Inflammatory macrophage (primary cell): ENCODE results near the gene UCK2.
A peak's percentile ranks its signal among the peaks of the same experiment; 100 is the strongest.

ENCODE experiments used
- DNase-seq, 2 donors: peaks; one replicate each; pipeline ENCODE4 v3.0.0-alpha.2; 2020 to 2022

UCK2 gene

DNA sequence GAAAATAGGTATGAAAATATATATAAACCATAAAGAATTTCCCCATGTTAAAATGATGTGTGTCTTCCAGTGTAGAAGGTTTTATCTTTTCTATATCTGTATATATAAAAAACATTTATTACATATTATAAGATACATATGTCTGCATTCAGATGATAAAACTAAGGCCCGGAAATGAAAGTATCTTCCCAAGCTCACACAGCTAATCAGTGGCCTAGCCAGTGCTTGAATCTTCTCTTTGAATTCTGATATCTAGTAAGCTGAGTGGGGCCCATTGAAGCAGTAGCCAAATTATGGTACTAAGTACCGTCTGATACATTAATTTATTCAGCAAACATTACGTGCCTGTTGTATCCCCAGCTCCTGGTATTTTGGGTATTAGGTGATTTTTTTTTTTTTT, 28.6 kb downstream of the UCK2 start:
- DNase-seq: no peak

DNA sequence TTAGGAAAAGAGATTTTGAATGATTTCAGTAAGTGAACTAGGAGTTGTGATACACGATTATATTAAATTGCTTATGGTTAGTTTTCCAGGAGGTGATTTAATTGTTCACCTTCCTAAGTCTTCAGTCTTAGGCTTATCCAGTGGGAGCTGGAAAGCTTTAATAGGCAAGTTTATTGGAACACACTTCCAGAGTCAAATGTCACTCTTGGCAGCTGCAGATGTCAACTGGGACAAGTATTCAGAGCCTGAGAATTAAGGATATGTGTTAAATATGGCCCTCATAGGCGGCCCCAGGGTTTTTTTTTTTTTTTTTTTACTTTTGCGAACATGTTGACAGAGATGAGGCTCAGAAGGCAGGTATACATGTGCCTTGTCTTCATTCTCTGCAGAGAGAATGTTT, 29.2 kb downstream of the UCK2 start:
- DNase-seq: no peak

DNA sequence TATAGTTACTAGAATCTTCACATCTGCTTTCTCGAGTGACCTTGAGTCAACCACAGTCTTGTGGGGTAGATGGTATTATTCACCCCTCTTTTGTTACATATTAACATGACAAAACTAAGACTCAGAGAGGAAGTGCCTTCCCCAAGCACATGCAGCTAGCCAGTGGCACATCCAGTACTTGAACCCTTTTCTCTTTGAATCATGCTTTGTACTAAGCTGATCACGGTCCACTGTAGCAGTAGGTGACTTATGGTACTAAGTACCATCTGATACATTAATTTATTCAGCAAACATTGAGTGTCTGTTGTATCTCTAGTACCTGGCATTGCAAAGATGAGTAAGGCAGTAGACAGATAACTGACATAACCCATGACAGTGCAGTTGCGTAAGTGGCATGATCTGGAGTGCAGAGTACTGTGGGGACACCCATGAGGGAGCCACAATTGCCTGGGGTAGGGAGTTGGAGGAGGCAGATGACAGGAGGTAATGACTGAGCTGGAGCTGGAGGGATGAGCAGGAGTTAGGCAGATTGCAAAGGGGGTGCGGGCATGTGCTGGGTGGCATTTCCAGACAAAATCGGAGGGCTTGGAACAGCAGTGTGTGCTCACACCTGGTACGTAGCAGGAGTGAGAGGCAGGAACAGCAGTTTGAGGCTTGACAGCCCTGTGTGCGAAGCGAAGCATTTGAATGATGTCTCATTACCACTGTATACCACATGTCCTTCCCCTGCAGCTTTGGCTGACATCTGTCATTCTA, 29.8 kb downstream of the UCK2 start:
- DNase-seq: peak; percentile 80

DNA sequence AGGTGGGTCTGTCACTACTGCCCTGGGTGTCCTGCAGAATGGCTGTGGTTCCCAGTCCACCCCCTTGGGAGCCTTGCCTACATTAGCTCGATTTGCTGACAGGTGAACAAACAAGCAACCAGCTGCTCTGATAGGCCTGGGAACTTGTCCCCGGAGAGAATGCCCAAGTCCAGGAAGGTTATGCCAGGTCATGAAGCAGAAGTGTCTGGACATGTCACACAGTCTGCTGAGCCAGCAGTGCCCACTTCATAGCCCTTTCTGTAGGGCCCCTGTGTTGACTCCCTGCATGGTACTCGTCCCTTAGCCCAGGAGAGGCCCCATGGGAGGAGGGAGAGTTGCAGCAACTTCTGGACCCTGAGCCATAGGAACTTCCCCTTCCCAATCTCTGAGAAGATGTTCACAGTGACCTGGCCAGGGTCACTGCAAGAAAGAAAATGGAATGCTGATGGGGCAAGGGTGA, 31.0 kb downstream of the UCK2 start:
- DNase-seq: peak in 1 of 2 donors; percentile 25

DNA sequence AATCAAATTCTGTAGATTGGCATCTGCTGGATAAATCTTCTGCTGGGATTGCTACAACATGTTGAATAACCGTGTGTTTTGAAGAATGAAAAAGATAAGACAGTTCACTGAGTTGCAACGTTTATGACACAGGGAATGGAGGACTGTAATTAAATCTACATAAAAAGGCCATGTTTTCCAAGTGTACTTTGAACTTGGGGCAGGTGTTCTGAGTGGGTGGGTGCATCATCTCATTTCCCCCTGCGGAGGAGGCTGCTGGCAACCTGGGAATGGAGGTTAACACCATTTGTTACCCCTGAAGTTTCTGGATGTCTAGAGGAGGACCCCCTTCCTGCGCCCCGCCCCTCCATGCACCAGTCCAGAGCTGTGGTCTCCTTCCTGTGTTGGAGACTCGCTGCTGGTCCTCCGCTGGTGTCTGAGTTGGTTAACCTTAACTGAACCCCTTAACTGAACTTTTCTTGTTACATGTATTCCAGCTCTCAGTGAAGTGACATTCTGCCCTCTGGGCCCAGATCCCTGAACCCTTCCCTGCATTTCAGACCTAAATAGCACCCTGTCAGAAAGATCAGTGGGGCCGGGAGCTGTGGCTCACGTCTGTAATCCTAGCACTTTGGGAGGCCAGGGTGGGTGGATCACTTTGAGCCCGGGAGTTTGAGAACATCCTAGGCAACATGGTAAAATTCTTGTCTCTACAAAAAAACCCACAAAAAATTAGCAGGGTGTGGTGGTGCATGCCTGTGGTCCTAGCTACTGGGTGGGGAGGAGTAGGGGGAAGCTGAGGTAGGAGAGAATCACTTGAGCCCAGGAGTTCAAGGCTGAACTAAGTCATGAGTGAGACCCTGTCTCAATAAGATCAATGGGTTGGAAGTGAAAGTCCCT, 31.8 kb downstream of the UCK2 start:
- DNase-seq: no peak

DNA sequence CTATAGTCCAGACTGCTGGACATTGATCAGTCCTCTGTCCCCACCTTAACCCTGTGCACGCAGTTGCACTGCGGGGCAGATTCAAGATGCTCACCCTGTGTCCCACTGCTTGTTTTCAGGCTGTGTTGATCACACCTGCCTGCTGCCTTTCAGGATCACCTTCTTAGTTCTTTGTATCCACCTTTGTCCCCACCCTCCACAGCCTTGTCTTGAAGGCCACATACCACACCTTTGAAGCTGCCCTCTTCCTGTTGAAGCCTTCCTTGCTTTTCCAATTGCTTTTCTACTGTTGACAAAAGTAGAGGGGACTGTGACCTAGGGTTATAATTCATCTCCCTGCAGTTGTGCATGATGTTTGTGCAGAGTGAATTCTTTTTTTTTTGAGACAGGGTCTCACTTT, 32.7 kb downstream of the UCK2 start:
- DNase-seq: no peak

DNA sequence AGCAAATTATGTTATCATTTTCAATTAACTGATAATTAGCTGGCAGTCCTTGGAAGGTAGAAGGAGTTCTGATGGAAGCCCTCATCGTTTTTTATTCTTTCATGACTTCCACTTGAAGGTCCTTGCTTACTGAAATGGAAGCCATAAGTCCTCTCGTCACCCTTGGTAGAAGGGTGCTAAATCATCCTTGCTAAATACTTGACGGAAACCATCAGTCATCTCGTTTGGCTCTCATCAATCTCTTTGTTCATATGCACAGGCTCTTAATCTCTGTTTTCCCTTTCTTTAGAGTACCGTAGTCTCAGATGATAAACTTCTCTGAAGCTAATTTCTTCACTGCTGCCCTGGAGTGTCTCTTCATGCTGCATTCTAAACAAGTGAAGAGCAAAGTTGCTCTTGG, 34.5 kb downstream of the UCK2 start:
- no peak for DNase-seq

DNA sequence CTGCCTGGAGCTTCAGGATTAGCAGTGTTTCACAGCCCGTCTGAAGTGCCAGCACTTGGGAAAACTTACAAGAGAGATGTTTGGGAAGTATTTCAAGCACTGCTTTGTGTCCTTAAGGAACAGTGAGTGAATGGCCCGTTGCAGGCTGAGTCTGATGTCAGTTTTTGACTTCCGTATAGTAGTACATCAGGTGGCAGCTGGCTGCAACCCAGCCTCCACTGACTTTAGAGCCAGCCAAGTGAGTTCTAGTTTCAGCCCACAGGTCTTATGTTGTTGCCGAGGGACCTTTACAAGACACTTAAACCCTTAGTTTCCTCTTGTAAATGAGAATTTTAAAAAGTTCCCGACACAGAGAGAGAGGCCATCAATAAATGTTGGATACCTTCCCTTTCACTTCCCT, 35.0 kb downstream of the UCK2 start:
- peak; percentile 39 to 74 for DNase-seq

- DNase-seq: no peak
Observed at GRCh38 chr1:165863346-165863745, 35.9 kb downstream of the UCK2 start.

GRCh38 chr1:165865633-165866340, 38.4 kb downstream of the UCK2 start:
- no peak for DNase-seq

- DNase-seq: no peak
Observed at GRCh38 chr1:165869343-165869742, 41.9 kb downstream of the UCK2 start.

DNA sequence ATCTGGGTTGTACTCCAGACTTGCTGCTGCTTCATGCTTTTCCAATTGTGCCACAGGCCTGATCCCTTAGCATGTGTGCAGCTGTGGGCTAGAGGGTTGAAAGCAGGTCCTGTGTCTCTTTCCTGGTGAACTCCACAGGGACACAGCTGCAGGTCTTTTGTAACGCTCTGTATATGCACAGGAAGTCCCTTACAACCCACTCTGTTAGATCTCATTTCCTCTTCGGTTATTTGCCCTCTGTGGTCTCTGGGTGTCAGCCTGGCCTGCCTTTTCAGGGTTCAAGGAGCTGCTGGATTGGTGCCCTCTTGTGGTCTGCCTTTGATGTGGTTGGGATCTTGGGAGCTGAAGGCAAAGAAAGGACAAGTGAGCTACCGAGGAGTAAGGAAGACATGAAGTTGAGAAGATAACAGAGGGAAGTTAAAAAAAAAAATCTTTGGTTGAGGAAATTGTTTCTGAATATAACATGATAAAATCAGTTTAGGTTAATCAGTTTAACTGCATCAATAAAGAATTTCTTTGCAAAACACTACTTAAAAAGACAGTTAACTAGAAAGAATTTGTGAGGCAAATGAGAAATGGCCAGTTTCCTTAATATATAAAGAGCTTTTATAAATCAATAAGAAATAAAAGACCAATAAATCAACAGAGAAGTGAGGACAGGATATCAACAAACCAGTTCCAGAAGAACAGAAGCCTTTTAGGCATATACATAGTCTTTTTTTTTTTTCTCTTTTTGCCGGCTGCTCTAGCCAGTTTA, 44.1 kb downstream of the UCK2 start:
- peak; percentile 92 to 94 for DNase-seq

DNA sequence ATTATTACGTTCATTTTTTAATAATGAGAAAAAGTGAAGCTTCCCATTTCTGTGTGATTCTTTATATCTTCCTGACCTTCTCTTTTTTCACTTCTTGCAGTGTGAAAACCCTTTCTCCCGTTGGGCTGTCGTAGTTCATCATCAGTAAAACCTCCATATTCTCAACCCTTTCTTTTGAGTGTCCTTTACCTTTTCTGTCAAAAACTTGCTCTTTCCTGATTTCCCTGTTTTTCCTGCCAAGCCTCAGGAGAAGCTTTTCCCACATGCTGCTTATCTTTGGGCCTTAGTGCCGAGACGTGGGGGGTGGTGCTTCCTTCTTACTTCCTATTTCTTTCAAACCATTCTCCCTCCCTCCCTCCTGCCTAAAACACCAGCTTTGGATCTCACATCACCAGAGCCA, 46.1 kb downstream of the UCK2 start:
- DNase-seq: no peak

DNA sequence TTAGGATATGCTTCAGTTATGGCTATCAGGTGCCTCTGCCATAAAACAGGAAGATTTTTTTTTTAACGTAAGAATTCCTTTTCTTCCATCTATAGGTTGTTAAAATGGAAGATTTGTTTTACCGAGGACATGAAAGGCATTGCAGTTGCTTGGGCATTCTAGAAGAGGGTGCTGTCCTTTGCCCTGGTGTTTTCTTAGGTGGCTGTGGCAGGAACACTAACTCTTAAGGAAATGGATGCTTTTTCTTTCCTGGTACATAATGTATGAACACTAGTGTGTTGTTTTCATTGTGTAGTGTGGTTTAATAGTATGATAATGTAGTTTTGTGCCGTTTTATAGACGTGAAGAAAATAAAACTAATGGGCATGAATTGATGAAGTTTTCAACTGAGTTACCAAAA, 47.2 kb downstream of the UCK2 start:
- no peak for DNase-seq

- DNase-seq: no peak
Observed at GRCh38 chr1:165875171-165875570, 47.8 kb downstream of the UCK2 start.

DNA sequence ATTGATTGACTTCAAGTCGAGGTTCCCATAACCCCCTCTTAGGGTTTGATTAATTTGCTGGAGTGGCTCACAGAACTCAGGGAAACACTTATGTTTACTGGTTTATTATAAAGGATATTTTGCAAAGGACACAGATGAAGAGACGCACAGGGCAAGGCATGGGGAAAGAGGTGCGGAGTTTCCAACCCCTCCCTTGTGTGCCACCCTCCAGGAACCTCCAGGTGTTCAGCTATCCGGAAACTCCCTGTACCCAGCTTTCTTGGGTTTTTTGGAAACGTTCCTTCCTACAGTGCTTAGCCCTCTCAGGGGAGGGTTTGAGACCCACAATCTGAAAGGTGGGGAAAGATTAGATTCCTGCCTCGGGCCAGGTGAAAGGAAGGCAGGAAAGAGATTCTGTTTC, 48.2 kb downstream of the UCK2 start:
- DNase-seq: no peak

DNA sequence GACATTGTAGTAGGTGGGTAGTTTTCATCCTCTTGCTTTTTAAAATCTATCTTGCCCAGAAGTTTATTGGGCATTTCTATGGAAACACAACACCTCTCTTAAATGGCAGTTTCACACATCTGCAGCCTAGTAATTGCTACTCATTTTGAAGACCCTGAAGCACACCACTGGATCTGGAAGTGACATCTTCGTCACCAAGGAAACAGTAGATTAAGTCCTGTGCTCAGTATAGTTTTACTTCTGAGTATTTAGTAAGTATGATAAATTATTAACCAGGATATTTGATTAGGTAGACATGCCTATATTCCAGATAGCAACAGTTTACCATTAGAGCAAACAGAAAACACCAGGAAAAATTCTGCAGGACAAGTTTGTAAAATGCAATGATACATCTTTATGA, 48.7 kb downstream of the UCK2 start:
- DNase-seq: no peak

DNA sequence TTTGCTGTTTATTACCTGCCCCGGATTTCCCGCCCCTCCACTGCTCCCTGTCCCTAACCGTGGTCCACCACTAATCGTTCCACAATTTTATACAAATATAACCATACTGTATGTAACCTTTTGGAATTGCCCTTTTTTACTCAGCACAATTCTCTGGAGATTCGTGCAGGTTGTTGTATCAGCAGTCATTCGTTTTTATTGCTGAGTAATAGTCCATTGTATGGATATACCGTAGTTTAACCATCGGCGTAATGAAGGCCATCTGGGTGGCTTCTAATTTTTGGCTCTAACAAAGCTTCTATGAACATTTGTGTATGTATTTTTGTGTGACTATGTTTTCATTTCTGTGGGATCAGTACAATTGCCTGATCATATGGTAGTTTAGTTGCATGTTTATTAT, 50.0 kb downstream of the UCK2 start:
- DNase-seq: no peak

DNA sequence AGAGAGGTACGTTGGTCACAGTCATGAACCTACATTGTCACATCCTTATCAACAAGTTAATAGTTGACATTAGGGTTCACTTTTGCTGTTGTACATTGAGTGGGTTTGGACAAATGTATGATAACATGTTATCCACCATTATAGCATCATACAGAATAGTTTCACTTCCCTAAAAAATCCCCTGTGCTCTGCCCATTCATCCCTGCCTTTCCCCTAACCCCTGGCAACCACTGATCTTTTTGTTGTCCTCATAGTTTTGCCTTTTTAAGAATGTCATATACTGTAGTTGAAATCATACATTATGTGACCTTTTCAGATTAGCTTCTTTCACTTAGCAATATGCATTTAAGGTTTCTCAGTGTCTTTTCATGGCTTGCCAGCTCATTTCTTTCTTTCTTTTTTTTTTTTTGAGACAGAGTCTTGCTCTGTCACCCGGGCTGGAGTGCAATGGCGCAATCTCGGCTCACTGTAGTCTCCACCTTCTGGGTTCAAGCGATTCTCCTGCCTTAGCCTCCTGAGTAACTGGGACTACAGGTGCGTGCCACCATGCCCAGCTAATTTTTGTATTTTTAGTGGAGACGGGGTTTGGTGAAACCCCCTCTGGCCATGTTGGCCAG, 50.6 kb downstream of the UCK2 start:
- peak; percentile 27 to 52 for DNase-seq

DNA sequence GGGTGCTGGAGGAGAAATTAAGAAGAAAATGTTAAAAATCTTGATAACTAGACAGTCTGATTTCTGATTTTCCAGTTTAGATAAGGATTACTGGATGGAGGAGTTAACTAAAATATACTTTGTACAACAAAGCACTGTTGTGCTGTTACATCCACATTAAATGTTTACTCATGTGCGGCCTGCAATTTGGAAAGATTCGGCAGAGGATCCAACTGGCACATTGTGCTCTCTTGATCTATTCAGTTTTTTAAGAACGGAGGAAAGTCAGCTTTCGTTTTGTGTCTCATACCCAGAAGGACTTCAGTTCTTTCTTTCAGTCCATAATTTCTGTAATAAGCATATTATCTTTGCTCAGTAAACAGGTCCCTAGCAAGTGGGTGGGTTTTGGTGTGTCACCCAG, 52.5 kb downstream of the UCK2 start:
- DNase-seq: no peak

GRCh38 chr1:165880993-165881392, 53.6 kb downstream of the UCK2 start:
- no peak for DNase-seq
